Uterus (tissue), 4 donors: ENCODE results near the gene EVI5. TPM values are rescaled to one million over a fixed set of nuclear protein-coding genes. Genes with fewer than 3 reads are reported as not detected.

Experiments used
- DNase-seq, 2 donors: peaks; one replicate each; pipeline ENCODE4 v3.0.0-alpha.2; 2019 to 2020
- H3K27ac ChIP-seq, 2 donors: fragments of 200-600 bp; sonication (generic); 1 replicate in 1 of 2; 2 replicates in 1 of 2; pipeline ENCODE4 v1.5.1; 2016 to 2018
- H3K27me3 ChIP-seq, 2 donors: fragments of 200-600 bp; sonication (generic); one replicate each; pipeline ENCODE4 v1.5.1; 2018 to 2019; ENCODE audit warnings: control low read depth in 1 of 2
- H3K36me3 ChIP-seq, 2 donors: fragments of 200-600 bp; sonication (generic); one replicate each; pipeline ENCODE4 v1.5.1; 2019; ENCODE audit warnings: control low read depth in 1 of 2
- H3K4me1 ChIP-seq, 2 donors: fragments of 200-600 bp; sonication (generic); one replicate each; pipeline ENCODE4 v1.5.1; 2018 to 2019; ENCODE audit warnings: control low read depth in 1 of 2
- H3K4me3 ChIP-seq, 2 donors: fragments of 200-600 bp; sonication (generic); 1 replicate in 1 of 2; 2 replicates in 1 of 2; pipeline ENCODE4 v1.5.1; 2018 to 2019; ENCODE audit warnings: mild to moderate bottlenecking in 1 of 2
- H3K9me3 ChIP-seq, 2 donors: fragments of 200-600 bp; sonication (generic); one replicate each; pipeline ENCODE4 v1.5.1; 2019; ENCODE audit warnings: control low read depth in 1 of 2
- POLR2A ChIP-seq, 2 donors: fragments of 450-650 bp; IDR thresholded peaks; one replicate each; pipeline ENCODE4 v1.6.1; 2016; ENCODE audit warnings: antibody characterized with exemption in 2 of 2, mild to moderate bottlenecking in 1 of 2, moderate library complexity in 1 of 2
- intact Hi-C: fragments of 100-400 bp; cut with DNase I; formaldehyde crosslinking; loops from one replicate; pipeline ENCODE4 v1.15.1; 2023; ENCODE audit warnings: low total_unique reads
- total RNA-seq, 4 donors: library from RNA; depleted of rRNA in 3 of 4; stranded (reverse); fragments of >200 nt in 3 of 4; gene quantifications; one replicate each; pipeline versions ENCODE4 v1.1.0 to v1.2.4, GENCODE V29; 2014 to 2023
- TF ChIP-seq, protein P1 (sequence below), 4 experiments: fragments of 200-600 bp in 2 of 4; fragments of 450-650 bp in 2 of 4; sonication (generic) in 2 of 4; IDR thresholded peaks; one replicate each; pipeline ENCODE4 v1.5.1; 2016 to 2019; ENCODE audit warnings: antibody characterized with exemption in 4 of 4, mild to moderate bottlenecking in 2 of 4, moderate library complexity in 1 of 4
- donor health status: DM: yes; HTN: yes; CAD: no.

EVI5 gene
- total RNA-seq, 4 donors from 2014 or later: 53.0 to 112 (median 58.4) TPM

GRCh38 chr1:92690212-92690906 lies 94.5 kb downstream of the EVI5 start:
- no peaks in the 10 kb centered on the region for H3K36me3 ChIP-seq
- H3K4me3 ChIP-seq: no peak overlapping the region
- no peak for DNase-seq
- no peak overlapping the region for H3K27ac ChIP-seq
- TF ChIP-seq, protein P1, sequence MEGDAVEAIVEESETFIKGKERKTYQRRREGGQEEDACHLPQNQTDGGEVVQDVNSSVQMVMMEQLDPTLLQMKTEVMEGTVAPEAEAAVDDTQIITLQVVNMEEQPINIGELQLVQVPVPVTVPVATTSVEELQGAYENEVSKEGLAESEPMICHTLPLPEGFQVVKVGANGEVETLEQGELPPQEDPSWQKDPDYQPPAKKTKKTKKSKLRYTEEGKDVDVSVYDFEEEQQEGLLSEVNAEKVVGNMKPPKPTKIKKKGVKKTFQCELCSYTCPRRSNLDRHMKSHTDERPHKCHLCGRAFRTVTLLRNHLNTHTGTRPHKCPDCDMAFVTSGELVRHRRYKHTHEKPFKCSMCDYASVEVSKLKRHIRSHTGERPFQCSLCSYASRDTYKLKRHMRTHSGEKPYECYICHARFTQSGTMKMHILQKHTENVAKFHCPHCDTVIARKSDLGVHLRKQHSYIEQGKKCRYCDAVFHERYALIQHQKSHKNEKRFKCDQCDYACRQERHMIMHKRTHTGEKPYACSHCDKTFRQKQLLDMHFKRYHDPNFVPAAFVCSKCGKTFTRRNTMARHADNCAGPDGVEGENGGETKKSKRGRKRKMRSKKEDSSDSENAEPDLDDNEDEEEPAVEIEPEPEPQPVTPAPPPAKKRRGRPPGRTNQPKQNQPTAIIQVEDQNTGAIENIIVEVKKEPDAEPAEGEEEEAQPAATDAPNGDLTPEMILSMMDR (IDR thresholded peaks at IDR 0.05): no peak
- TF ChIP-seq POLR2A (IDR thresholded peaks at IDR 0.05): no peak
- no peaks in the 10 kb centered on the region for H3K27me3 ChIP-seq
- intact Hi-C loops: no loop called here
- H3K4me1 ChIP-seq: no peaks in the 10 kb centered on the region
- H3K9me3 ChIP-seq: no peaks in the 10 kb centered on the region

GRCh38 chr1:92679980-92680379 lies 104.9 kb downstream of the EVI5 start:
- TF ChIP-seq POLR2A (IDR thresholded peaks at IDR 0.05): no peak
- TF ChIP-seq, protein P1 (IDR thresholded peaks at IDR 0.05): no peak
- Histone ChIP-seq H3K9me3 (no peaks in the 10 kb centered on the region), H3K36me3 (no peaks in the 10 kb centered on the region), H3K27me3 (no peaks in the 10 kb centered on the region), H3K4me1 (no peaks in the 10 kb centered on the region), H3K4me3 (no peak overlapping the region), H3K27ac (no peak overlapping the region)
- no peak for DNase-seq
- intact Hi-C loops: no loop called here

DNA sequence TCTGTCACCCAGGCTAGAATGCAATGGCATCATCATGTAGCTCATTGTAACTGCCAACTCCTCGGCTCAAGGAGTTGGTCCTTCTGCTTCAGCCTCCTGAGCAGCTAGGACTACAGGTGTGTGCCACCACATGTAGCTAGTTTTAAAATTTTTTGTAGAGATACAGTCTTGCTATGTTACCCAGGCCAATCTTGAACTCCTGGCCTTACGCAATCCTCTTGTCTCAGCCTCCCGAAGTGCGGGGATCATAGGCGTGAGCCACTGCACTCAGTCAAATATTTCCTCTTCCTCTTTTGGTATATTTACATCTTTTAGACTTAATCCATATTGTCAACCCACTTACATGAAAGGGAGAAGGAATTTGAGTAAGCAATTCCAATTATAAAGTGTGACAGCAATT lies 121.1 kb downstream of the EVI5 start:
- no peak for TF ChIP-seq POLR2A (IDR thresholded peaks at IDR 0.05)
- TF ChIP-seq, protein P1 (IDR thresholded peaks at IDR 0.05): no peak
- Histone ChIP-seq H3K4me3 (no peak overlapping the region), H3K9me3 (no peaks in the 10 kb centered on the region), H3K36me3 (no peaks in the 10 kb centered on the region), H3K27me3 (no peaks in the 10 kb centered on the region), H3K4me1 (no peaks in the 10 kb centered on the region), H3K27ac (no peak overlapping the region)
- no peak for DNase-seq
- intact Hi-C loops: no loop called here

- H3K9me3 ChIP-seq: peaks cover 0 to 4% of the 10 kb centered on the region in 2 donors
- H3K27ac ChIP-seq: no peak overlapping the region
- no peaks in the 10 kb centered on the region for H3K4me1 ChIP-seq
- intact Hi-C loops: no loop called here
- TF ChIP-seq POLR2A (IDR thresholded peaks at IDR 0.05): no peak
- TF ChIP-seq, protein P1 (IDR thresholded peaks at IDR 0.05): no peak
- no peaks in the 10 kb centered on the region for H3K36me3 ChIP-seq
- DNase-seq: no peak
- H3K27me3 ChIP-seq: no peaks in the 10 kb centered on the region
- H3K4me3 ChIP-seq: no peak overlapping the region
These were observed 122.9 kb downstream of the EVI5 start for GRCh38 chr1:92662048-92662447.

GRCh38 chr1:92657701-92658100 lies 127.2 kb downstream of the EVI5 start:
- Histone ChIP-seq H3K27me3 (no peaks in the 10 kb centered on the region), H3K27ac (no peak overlapping the region), H3K4me3 (no peak overlapping the region), H3K9me3 (peaks cover 0 to 21% of the 10 kb centered on the region in 2 donors), H3K36me3 (no peaks in the 10 kb centered on the region), H3K4me1 (no peaks in the 10 kb centered on the region)
- TF ChIP-seq POLR2A (IDR thresholded peaks at IDR 0.05): no peak
- TF ChIP-seq, protein P1 (IDR thresholded peaks at IDR 0.05): no peak
- intact Hi-C loops: no loop called here
- DNase-seq: no peak
